GM21528 (cell line): ENCODE data around the gene CALHM5.

ENCODE experiments used
- ATAC-seq: cut with Tn5 transposase; IDR thresholded peaks from one replicate; pipeline ENCODE4 v1.9.1; 2021; ENCODE audit warnings: mild to moderate bottlenecking, moderate library complexity; ENCODE audit not compliant: unreplicated experiment, low FRiP score

The CALHM5 gene

GRCh38 chr6:116507324-116507723 lies 4.1 kb upstream of the CALHM5 start:
- ATAC-seq = no peak

- no peak for ATAC-seq
Observed at GRCh38 chr6:116508527-116508926, 2.9 kb upstream of the CALHM5 start.

- ATAC-seq = peak; percentile 87
Observed at GRCh38 chr6:116512111-116512559, 696 bp downstream of the CALHM5 start.

GRCh38 chr6:116512734-116513133 lies 1.3 kb downstream of the CALHM5 start:
- no peak for ATAC-seq

- no peak for ATAC-seq
Observed at GRCh38 chr6:116513224-116513875, 1.9 kb downstream of the CALHM5 start.

- no peak for ATAC-seq
Observed at GRCh38 chr6:116514111-116514510, 2.7 kb downstream of the CALHM5 start.

GRCh38 chr6:116515141-116515540 lies 3.7 kb downstream of the CALHM5 start:
- no peak for ATAC-seq

GRCh38 chr6:116518621-116519368 lies 7.4 kb downstream of the CALHM5 start:
- ATAC-seq = no peak

GRCh38 chr6:116522896-116523295 lies 11.5 kb downstream of the CALHM5 start:
- ATAC-seq = no peak

- ATAC-seq = no peak
Observed at GRCh38 chr6:116524236-116524635, 12.8 kb downstream of the CALHM5 start.

GRCh38 chr6:116528133-116528532 lies 16.7 kb downstream of the CALHM5 start:
- ATAC-seq = no peak

- no peak for ATAC-seq
Observed at GRCh38 chr6:116528780-116529179, 17.3 kb downstream of the CALHM5 start.

- ATAC-seq = no peak
Observed at GRCh38 chr6:116529466-116530290, 18.2 kb downstream of the CALHM5 start.

- no peak for ATAC-seq
Observed at GRCh38 chr6:116530436-116530835, 19.0 kb downstream of the CALHM5 start.

GRCh38 chr6:116531675-116532570 lies 20.5 kb downstream of the CALHM5 start:
- peak; percentile 94 for ATAC-seq

GRCh38 chr6:116533233-116533957 lies 22.0 kb downstream of the CALHM5 start:
- no peak for ATAC-seq

- ATAC-seq = no peak
Observed at GRCh38 chr6:116535109-116535508, 23.7 kb downstream of the CALHM5 start.

- no peak for ATAC-seq
Observed at GRCh38 chr6:116536216-116536621, 24.8 kb downstream of the CALHM5 start.

- ATAC-seq = no peak
Observed at GRCh38 chr6:116542426-116542825, 31.0 kb downstream of the CALHM5 start.

GRCh38 chr6:116543149-116543548 lies 31.7 kb downstream of the CALHM5 start:
- ATAC-seq = no peak
